OCI-LY3 (cell line): ENCODE results near the gene SULT1C3.

ENCODE experiments used
- CTCF ChIP-seq: fragments of 200-600, 300-600 bp; sonication (generic); IDR thresholded peaks from 2 replicates; pipeline ENCODE4 v1.5.1; 2014; ENCODE audit warnings: antibody characterized with exemption, low read length, low read depth
- EZH2phosphoT487 ChIP-seq: fragments of 200-600 bp; shearing (Covaris generic); IDR thresholded peaks from 2 replicates; pipeline ENCODE4 v1.6.1; 2018; ENCODE audit warnings: antibody characterized with exemption, mixed run types, low read depth

DNA sequence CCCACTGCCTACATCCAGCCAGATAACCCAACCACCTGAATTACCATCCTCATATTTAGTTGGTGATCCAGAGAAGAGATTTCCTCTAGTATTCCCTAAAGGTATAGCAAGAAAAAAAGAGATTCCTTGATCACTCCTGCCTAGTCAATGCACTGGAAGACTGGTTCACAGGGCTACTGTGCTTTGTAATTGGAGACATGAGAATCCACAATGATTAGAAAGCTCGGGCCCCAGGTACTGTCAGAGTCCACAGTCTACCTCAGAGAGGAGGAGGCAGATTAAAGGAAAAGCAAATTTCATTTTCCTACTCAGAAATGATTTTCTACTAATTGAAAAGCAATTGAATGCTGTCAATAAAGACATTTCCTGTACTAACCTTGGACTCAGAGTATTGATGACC, 22.3 kb downstream of the SULT1C3 start:
- no peak for TF ChIP-seq CTCF
- no peak for TF ChIP-seq EZH2phosphoT487
